K562 (cell line): Measurements from ENCODE around the gene DCAF17. TPM values are rescaled to one million over a fixed set of nuclear protein-coding genes. Genes with fewer than 3 reads are reported as not detected.

ENCODE experiments used
- FOSL1 ChIP-seq: fragments of 200-800 bp; sonication (Bioruptor generic); conservative IDR thresholded peaks from 2 replicates; pipeline ENCODE4 v1.6.1; 2016; ENCODE audit warnings: missing genetic modification characterization, missing compliant biosample characterization
- MYC ChIP-seq, 2 experiments: fragments of 250-450 bp in 1 of 2; sonication (Bioruptor Pico) in 1 of 2; IDR thresholded peaks; 2 replicates each; pipeline versions ENCODE4 v1.5.1 to v1.6.1; 2012 to 2021; ENCODE audit warnings: low read depth in 2 of 2, borderline replicate concordance in 1 of 2, improper control_type of control experiment in 1 of 2, low read length in 1 of 2, mild to moderate bottlenecking in 1 of 2, moderate library complexity in 1 of 2
- NUFIP1 ChIP-seq: fragments of 450-650 bp; IDR thresholded peaks from 2 replicates; pipeline ENCODE4 v1.6.1; 2018; ENCODE audit not compliant: partially characterized antibody
- PHF8 ChIP-seq: fragments of 200-600 bp; sonication (generic); IDR thresholded peaks from 2 replicates; pipeline ENCODE4 v1.6.1; 2012; ENCODE audit warnings: mixed run types, mild to moderate bottlenecking, inconsistent platforms, low read length, moderate library complexity, borderline replicate concordance
- POLR2G ChIP-seq: fragments of 200-400 bp; formaldehyde crosslinking; IDR thresholded peaks from 2 replicates; pipeline ENCODE4 v1.6.1; 2017; ENCODE audit warnings: low read depth, mild to moderate bottlenecking, antibody characterized with exemption, low read length, moderate library complexity
- RBM17 ChIP-seq: fragments of 200-400 bp; formaldehyde crosslinking; IDR thresholded peaks from 2 replicates; pipeline ENCODE4 v1.6.1; 2017; ENCODE audit warnings: low read depth, mild to moderate bottlenecking, low read length, borderline replicate concordance
- SNRNP70 ChIP-seq: fragments of 200-400 bp; formaldehyde crosslinking; optimal IDR thresholded peaks from 2 replicates; pipeline ENCODE3; 2017; ENCODE audit warnings: low read depth, low read length
- TAF1 ChIP-seq: IDR thresholded peaks from 2 replicates; pipeline ENCODE4 v1.6.1; 2011; ENCODE audit warnings: mild to moderate bottlenecking, low read length, moderate library complexity; ENCODE audit not compliant: insufficient read depth, control insufficient read depth, severe bottlenecking; ENCODE audit errors: extremely low read depth
- TCF7 ChIP-seq: sonication (generic); IDR thresholded peaks from 2 replicates; pipeline ENCODE4 v1.6.1; 2016; ENCODE audit warnings: antibody characterized with exemption, borderline replicate concordance
- TEAD1 ChIP-seq, 2 experiments: fragments of 450-650 bp in 1 of 2; sonication (generic) in 1 of 2; formaldehyde crosslinking; IDR thresholded peaks; 2 replicates each; pipeline versions ENCODE4 v1.4.0 to v1.8.0; 2020 to 2022; ENCODE audit warnings: mild to moderate bottlenecking in 2 of 2, missing genetic modification reagents in 1 of 2
- YY1 ChIP-seq, 3 experiments: IDR thresholded peaks; 2 replicates each; pipeline ENCODE4 v1.6.1; 2011; ENCODE audit warnings: low read length in 2 of 3, mild to moderate bottlenecking in 2 of 3, moderate library complexity in 2 of 3, borderline replicate concordance in 1 of 3, control low read depth in 1 of 3, low read depth in 1 of 3; ENCODE audit not compliant: insufficient read depth in 3 of 3, insufficient replicate concordance in 2 of 3, control insufficient read depth in 1 of 3, insufficient read length in 1 of 3; ENCODE audit errors: extremely low read depth in 1 of 3
- ZFX ChIP-seq: sonication (generic); formaldehyde crosslinking; IDR thresholded peaks from 2 replicates; pipeline ENCODE4 v1.8.0; 2022; ENCODE audit warnings: mild to moderate bottlenecking, missing genetic modification reagents, moderate library complexity
- ZNF764 ChIP-seq: fragments of 250-450 bp; sonication (Bioruptor Pico); IDR thresholded peaks from 2 replicates; pipeline ENCODE4 v1.4.0; 2020; ENCODE audit warnings: low read depth, mild to moderate bottlenecking, moderate library complexity
- polyA plus RNA-seq, 8 experiments: library from polyadenylated mRNA; depleted of rRNA in 4 of 8; stranded (reverse) in 5 of 8; unstranded in 3 of 8; fragments of >200 nt; fragmentation: Nextera tagmentation in 2 of 8; fragmentation: Illumina TruSeq in 1 of 8; extraction: Ambion mirVana in 2 of 8; extraction: Trizol in 1 of 8; gene quantifications; 2 replicates each; pipeline versions ENCODE4 v1.2.1 to v1.2.3, GENCODE V29; 2011 to 2014; ENCODE audit warnings: inconsistent platforms in 1 of 8, missing spikeins in 1 of 8
- total RNA-seq, 7 experiments: library from RNA; depleted of rRNA in 6 of 7; stranded (reverse); fragments of >200 nt in 6 of 7; fragmentation: Illumina TruSeq in 2 of 7; extraction: Trizol in 2 of 7; gene quantifications; 2 replicates each; pipeline versions ENCODE4 v1.2.1 to v1.2.3, GENCODE V29; 2011 to 2021; ENCODE audit warnings: low replicate concordance in 1 of 7
- TF ChIP-seq, protein P1 (sequence below), 2 experiments: fragments of 450-650 bp; conservative IDR thresholded peaks; 2 replicates each; pipeline ENCODE4 v1.6.1; 2017; ENCODE audit warnings: mild to moderate bottlenecking in 2 of 2, moderate library complexity in 2 of 2
- TF ChIP-seq, protein P2 (sequence below): sonication (generic); formaldehyde crosslinking; IDR thresholded peaks from 2 replicates; pipeline ENCODE4 v1.8.0; 2023; ENCODE audit warnings: mild to moderate bottlenecking, missing genetic modification reagents
- TF ChIP-seq, protein P3 (sequence below): sonication (generic); formaldehyde crosslinking; IDR thresholded peaks from 2 replicates; pipeline ENCODE4 v1.8.0; 2022; ENCODE audit warnings: missing genetic modification reagents, mild to moderate bottlenecking, moderate library complexity, borderline replicate concordance

DCAF17 gene
- total and polyA plus RNA-seq, 9 of the 15 experiments (the other 6 are each of a cell fraction or from before 2014, with no cell fraction given) = 10.0 to 38.5 (median 27.1) TPM

DNA sequence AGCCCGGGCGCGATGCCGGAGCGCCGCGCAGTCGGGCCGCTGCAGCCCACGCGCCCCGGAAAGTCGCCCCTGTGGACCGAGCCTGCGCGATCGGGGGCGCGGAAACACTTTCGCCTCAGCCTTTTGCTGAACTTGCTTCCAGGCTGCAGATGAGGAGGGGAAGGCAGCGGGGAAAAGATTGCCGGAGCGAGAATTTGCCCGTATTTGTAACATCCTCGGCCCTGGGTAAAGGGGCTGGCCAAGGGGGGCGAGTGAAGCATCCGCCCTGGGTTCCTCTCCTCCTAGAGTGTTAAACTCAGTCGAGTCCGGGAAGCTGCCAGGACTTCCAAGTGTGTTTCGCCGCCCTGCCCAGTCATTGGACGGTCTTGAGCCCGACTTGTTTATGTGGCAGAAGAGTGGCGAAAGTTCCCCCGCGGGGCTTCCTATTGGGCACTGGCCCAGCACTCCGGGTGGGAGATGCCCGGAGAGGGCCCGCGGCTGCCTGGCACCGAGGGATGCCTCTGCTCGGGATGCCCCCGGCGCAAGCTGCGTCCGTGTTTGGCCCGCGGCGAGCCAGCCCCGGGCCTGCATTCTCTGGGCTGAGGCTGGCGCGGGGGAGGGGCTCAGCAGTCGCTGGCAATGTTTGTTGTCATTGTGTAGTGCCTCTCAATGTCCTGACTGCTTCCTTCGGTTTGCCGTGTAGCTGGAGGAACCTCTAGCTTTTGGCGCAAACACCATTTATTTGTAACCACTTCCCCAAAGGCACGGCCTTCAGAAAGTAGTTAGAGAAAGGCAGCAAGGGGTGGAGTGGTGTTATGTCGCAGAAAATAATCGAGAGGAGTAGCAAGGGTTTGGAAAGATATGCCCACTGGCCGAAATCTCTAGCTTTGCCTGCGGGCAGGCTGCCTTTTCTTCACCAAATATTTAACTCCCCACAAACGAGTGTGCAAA, 89.3 kb downstream of the DCAF17 start (continued):
- TF ChIP-seq, protein P1, sequence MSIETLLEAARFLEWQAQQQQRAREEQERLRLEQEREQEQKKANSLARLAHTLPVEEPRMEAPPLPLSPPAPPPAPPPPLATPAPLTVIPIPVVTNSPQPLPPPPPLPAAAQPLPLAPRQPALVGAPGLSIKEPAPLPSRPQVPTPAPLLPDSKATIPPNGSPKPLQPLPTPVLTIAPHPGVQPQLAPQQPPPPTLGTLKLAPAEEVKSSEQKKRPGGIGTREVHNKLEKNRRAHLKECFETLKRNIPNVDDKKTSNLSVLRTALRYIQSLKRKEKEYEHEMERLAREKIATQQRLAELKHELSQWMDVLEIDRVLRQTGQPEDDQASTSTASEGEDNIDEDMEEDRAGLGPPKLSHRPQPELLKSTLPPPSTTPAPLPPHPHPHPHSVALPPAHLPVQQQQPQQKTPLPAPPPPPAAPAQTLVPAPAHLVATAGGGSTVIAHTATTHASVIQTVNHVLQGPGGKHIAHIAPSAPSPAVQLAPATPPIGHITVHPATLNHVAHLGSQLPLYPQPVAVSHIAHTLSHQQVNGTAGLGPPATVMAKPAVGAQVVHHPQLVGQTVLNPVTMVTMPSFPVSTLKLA (conservative IDR thresholded peaks at IDR 0.05) = peak; percentile 45 to 66; a peak in 2 of 4 replicates
- TF ChIP-seq FOSL1 (tag) = no peak
- no peak for TF ChIP-seq RBM17
- peak; percentile 82 for TF ChIP-seq ZFX (CRISPR knock-in tag)
- peak; percentile 47 for TF ChIP-seq TAF1
- TF ChIP-seq, protein P2, sequence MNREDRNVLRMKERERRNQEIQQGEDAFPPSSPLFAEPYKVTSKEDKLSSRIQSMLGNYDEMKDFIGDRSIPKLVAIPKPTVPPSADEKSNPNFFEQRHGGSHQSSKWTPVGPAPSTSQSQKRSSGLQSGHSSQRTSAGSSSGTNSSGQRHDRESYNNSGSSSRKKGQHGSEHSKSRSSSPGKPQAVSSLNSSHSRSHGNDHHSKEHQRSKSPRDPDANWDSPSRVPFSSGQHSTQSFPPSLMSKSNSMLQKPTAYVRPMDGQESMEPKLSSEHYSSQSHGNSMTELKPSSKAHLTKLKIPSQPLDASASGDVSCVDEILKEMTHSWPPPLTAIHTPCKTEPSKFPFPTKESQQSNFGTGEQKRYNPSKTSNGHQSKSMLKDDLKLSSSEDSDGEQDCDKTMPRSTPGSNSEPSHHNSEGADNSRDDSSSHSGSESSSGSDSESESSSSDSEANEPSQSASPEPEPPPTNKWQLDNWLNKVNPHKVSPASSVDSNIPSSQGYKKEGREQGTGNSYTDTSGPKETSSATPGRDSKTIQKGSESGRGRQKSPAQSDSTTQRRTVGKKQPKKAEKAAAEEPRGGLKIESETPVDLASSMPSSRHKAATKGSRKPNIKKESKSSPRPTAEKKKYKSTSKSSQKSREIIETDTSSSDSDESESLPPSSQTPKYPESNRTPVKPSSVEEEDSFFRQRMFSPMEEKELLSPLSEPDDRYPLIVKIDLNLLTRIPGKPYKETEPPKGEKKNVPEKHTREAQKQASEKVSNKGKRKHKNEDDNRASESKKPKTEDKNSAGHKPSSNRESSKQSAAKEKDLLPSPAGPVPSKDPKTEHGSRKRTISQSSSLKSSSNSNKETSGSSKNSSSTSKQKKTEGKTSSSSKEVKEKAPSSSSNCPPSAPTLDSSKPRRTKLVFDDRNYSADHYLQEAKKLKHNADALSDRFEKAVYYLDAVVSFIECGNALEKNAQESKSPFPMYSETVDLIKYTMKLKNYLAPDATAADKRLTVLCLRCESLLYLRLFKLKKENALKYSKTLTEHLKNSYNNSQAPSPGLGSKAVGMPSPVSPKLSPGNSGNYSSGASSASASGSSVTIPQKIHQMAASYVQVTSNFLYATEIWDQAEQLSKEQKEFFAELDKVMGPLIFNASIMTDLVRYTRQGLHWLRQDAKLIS = peak; percentile 71; the same call in 1 of the 2 replicates
- 0 out of 2 replicates have a peak, but pooled peaks have one; percentile 55 for TF ChIP-seq MYC (IDR thresholded peaks at IDR 0.05; ENCODE audit: low read depth, low read length)
- no peak for TF ChIP-seq MYC (CRISPR knock-in tag; IDR thresholded peaks at IDR 0.05; ENCODE audit: borderline replicate concordance, low read depth)
- TF ChIP-seq YY1 (IDR thresholded peaks at IDR 0.05; ENCODE audit: borderline replicate concordance in 1 of 3, control insufficient read depth in 1 of 3, extremely low read depth in 1 of 3, insufficient read depth in 3 of 3, insufficient read length in 1 of 3, insufficient replicate concordance in 2 of 3, low read depth in 1 of 3, low read length in 2 of 3) = peak in 1 of 3 experiments; percentile 42
- TF ChIP-seq TCF7 = no peak
- peak; percentile 30; the same call in 1 of the 2 replicates for TF ChIP-seq PHF8
- TF ChIP-seq ZNF764 (CRISPR knock-in tag) = no peak
- no peak for TF ChIP-seq NUFIP1
- TF ChIP-seq POLR2G = peak; percentile 54
- TF ChIP-seq, protein P3, sequence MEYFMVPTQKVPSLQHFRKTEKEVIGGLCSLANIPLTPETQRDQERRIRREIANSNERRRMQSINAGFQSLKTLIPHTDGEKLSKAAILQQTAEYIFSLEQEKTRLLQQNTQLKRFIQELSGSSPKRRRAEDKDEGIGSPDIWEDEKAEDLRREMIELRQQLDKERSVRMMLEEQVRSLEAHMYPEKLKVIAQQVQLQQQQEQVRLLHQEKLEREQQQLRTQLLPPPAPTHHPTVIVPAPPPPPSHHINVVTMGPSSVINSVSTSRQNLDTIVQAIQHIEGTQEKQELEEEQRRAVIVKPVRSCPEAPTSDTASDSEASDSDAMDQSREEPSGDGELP (CRISPR knock-in tag) = peak; percentile 48; the same call in 1 of the 2 replicates
- no peak for TF ChIP-seq SNRNP70
- peak in 1 of 2 experiments; percentile 71; a peak in 1 of 4 replicates for TF ChIP-seq TEAD1 (CRISPR knock-in tag; IDR thresholded peaks at IDR 0.05)
